ENCODE results near the gene GSG1L.
A peak's percentile ranks its signal among the peaks of the same experiment; 100 is the strongest.

Gene GSG1L

DNA sequence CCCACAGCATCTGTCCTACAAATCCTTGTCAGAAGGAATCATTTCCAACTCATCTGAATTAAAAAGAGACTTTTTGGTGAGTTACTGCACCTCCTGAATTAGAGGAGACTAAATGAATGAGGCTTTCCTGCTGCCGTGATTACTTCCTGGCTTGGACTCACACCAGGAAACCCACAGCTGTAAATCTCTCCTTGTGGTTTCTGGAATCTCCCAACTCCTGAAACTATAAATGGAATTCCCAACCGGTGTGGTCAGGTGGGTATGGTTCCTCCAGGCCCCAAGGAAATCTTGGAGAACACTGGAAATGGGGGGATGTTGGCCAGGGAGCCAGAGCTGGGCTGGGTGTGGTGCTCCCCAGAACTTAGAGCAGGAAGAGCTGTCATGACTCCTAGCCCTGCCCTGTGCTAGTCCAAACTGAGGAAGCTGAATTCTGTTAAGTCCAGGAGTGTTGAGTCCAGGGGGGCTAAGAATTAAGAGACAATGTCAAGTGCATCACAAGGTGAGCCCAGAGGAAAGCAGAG, 216.4 kb downstream of the GSG1L start:
- DNase-seq (ENCODE audit: low spot score) = peak; percentile 24

DNA sequence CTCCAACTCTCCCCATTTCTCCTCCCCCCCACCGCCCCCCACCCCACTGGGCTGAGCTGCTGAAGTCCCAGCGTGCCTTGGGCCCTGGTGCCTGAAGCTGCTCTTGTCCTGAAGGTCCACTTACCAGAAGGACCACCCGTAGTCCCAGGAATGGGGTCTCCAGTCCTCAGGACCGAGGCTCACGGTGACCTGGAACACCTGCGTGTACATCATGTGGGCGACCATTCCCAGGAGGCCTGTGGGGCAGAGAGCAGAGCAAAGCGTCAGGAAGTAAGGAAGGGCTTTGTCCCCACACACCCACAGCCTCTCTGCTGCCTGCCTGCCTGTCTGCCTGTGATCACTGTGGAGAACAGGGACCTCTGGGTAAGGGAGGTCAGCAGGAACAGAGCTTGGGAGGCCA, 218.7 kb downstream of the GSG1L start:
- no peak for DNase-seq (ENCODE audit: low spot score)

DNA sequence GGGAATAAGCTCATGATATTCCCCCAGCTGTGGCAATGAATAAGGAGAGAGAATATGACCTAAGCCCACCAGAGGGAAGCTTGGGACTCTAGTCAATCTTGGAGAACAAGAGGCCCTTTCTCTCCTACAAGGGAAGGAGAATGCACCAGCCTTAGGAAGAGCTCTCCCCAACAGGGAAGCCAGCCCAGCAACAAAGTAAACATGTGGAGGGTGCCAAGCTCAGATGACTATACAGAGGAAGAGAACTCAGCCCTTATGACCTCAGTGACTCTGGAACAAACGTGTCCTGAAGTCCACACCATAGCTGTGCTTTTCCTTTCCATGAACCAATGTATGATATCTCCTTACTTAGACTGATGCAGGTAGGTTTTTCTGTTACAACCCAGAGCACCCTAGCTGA, 219.7 kb downstream of the GSG1L start:
- DNase-seq (ENCODE audit: low spot score) = no peak

DNA sequence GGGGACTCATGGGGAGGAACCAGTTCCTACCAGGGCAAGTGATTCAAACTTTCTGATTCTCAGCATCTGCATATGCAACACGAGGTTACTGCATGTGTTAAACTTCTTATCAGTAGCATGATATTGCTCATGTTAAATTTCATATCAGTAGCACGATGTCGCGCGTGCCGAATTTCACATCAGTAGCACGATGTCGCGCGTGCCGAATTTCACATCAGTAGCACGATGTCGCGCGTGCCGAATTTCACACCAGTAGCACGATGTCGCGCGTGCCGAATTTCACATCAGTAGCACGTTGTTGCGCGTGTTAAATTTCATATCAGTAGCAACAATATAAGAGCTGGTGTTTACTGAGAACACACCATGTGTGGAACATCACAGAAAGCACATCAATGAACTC, 221.6 kb downstream of the GSG1L start:
- DNase-seq (ENCODE audit: low spot score) = no peak

DNA sequence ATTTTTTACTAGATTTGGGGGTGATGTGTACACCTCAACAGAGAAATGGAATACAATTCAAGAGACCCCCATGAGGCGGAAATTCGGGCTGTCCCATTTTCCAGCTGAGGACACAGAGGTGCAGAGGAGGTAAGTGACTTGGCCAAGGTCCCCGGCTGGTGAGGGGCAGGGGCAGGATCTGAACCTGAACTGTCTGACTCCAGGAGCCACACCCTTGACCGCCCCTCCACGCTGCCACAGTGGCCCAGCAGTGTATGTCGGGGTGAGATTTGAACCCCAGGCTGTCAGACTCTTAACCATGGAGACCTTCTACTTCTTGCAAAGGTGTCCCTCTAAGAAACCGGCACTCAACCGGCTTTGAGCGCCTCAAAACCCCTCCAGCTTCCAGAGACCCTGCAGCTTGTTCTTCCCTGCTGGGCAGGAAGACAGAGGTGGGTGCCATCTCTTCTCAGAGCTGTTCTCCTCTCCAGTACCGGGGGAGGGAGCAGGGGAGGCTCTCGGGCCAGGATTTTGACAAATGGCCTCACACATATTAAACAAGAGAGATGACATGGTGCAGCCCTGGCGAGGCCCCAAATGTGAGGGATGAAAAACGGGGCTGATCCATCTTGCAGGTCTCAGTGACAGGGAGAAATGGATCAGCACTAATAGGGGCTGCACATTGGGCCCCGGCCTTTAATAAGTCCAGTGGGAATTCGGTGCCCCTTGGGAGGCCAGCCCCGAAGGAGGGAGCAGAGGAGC, 222.3 kb downstream of the GSG1L start:
- DNase-seq (ENCODE audit: low spot score) = no peak

DNA sequence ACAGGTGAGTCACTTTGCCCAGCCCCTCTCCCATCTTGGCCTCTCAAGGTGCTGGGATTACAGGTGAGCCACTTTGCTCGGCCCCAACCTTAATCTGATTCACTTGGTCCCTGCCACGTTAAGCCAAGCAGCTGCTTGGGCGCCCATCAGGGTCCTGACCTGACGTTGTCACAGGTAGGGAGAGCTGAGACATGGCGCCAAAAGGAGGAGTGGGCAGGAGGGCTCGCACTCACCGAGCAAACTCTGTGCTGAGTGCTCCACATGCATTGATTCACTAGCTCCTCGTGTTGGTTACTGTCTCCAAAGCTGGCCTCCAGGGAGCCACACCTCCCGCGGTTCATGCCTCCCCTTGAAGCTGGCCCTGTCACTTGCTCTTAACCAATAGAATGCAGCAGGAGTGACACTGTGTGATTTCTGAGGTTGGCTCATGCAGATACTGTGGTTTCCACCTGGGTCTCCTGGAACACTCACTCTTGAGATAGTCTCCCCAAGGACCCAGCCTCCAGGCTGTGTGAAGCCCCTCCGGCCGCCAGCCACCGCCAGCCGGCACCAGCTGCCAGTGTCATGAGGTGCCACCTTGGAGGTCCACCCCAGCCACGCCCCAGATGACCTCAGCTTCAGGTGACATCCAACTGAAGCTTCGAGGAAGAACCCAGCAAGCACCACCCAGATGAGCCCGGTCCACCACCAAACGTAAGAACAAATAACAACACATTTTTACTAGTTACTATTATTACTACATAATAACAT, 223.0 kb downstream of the GSG1L start:
- peak; percentile 40 for DNase-seq (ENCODE audit: low spot score)

DNA sequence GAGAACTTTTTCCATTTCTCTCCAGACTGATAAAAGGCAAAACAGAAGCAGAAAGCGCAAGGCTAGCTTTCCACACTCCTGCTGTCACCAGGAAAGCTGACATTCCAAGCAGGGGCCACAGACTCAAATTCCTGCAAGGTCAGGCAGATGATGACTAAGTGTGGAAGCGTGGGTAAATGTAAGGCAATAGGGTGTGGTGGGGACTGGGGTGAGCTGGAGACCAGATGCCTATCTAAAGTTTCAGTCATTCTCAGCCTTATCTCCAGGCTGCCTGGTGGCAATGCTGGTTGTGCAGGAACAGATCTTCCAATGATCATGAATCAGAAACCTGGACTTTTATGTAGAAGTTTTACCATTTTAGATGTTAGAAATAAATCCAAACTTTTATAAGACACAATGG, 224.1 kb downstream of the GSG1L start:
- no peak for DNase-seq (ENCODE audit: low spot score)

DNA sequence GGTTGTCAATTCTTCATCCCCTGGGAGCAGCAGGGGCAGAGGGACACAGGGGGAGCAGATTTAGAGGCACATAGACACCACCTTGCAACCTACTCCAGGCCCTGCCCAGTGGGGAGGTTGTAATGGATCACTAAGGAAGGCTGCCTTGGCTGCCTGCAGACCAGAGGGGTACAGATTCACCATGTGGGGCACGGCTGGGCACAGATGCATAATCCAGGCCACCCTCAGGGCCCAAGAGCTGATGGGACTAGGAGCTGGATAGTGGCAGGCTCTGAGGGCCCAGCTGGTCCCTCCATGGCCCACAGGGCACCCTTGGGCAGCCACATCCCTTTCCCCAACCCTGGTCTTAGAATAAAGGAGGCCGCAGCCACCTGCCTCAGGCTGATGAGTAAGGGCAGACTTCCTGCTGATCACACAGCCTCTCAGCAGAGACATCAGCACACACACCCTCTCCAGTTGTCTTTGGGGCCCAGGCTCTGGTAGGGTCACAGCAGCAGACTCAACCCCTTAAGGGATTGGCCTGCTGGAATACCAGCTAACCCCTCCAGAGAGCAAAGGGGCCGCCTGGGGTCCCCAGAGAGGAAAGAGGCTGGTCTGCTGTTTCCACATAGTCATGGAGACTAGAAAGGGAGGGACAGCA, 224.9 kb downstream of the GSG1L start:
- DNase-seq (ENCODE audit: low spot score) = no peak

DNA sequence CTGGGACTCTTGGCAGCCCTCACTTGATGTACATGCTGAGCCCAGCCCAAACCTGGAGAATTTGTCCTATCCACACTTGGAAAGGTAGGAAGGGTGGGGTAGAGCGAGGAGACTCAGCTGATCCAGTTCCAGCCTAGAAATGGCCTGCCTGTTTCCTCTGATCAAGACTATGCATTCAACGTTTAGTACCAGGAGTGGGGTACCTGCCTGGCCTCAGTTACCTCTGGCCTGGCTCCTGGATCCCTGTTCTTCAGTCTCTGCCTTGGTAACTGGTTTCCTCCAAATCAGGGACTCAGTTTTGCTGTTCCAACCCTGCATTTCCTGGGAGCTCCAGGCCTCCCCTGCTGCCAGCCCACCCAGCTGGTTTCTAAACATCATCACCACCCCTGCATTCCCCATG, 233.5 kb downstream of the GSG1L start:
- no peak for DNase-seq (ENCODE audit: low spot score)

DNA sequence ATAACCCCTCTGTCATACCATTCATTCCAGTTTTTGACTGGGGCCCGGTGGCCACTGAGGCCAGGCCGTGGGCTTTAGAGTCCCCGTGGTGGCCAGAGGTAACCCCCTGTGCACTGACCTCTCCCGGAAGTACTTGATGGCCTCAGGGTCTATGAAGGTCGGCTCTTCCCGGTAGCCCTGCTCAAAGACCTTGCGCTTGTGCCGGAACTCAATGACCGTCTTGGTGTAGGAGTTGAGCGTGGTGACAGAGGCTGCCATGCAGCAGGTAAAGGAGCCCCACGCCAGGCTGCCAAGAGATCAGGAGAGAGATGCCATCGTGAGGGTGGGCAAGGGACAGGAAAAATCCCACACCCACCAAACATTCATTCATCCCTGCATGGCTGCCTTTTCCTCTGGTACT, 234.8 kb downstream of the GSG1L start:
- no peak for DNase-seq (ENCODE audit: low spot score)

DNA sequence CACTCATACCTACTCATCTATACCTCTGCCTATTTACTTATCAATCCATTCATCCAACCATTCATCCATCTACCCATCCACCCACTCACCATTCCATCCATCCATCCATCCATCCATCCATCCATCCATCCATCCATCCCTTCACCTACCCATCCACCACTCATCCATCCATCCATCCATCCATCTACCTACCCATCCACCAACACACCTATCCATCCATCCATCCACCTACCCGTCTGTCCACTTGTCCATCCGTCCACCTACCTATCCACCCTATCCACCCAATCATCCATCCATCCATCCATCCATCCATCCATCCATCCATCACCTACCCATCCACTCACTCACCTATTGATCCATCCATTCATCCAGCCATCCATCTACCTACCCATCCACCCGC, 235.7 kb downstream of the GSG1L start:
- DNase-seq (ENCODE audit: low spot score) = no peak

DNA sequence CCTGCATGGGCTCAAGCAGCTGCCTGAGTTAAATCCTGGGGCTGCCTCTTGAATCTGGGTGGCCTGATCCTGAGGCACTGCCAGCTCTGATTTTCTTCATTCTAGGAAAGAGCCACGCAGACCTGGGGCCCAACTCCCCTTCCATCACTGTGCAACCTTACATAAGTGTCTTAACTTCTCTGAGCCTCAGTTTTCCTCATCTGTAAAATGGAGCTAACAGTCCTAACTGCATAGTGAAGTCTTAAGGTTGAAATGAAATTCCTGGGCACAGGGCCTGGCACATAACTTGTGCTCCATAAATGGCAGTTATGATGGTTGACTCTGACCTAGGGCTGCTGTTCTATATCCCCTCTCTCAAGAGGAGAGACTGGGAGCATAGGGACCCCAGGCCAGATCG, 236.6 kb downstream of the GSG1L start:
- no peak for DNase-seq (ENCODE audit: low spot score)

DNA sequence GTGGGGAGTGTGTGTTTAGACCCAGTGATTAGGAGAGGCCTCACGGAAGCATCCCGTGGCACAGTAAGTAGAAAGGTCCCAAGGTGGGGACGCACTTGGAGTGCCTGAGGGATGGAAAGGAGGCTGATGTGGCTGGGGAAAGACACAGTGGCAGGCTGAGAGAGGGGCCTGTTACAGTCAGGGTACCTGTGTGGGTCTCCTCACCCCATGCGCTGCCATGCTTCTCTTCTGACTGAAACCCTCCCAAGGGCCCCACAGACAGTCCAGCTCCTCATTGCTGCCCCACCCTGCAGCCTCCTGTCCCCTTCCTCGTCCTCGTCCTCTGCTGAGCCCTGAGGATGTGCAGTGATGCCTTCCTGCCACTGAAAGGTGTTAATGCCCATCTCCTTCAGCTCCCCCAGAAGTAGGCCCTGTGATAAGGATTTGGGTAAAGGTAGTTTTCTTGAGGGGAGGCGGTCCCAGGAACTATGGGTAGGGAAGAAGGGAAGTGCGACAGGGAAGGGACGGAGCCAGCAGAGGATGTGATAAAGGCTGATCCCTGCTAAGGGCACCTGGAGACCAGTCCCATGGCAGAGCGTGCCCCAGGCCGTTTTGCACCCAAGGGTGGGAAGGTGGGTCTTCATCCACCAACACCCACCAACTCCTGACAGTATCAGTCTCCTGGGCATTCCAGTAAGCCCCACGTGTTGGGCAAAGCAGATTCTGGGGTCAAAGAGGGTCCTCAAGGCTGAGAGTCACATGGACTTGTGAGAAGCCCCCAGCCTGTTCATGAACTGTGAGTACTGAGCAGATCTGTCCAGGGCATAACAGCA, 237.2 kb downstream of the GSG1L start:
- no peak for DNase-seq (ENCODE audit: low spot score)

DNA sequence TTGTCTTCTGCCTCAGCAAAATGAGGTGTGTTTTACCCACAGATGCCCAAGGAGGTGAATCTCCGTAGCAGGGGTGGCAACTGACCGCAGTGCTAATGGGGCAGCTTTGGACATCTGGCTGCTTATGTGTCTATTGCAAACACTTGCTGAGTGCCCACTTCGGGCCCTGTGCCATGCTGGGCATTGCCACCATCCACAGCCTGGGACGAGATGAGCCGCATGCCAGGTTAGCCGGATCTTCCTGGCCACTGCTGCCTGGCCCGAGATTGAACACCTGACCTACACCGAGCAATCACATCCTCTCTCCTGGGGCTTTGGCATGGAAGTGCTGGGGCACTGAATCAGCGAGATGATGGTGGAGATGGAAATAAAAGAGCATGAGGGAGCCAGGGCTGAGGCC, 238.7 kb downstream of the GSG1L start:
- DNase-seq (ENCODE audit: low spot score) = no peak

DNA sequence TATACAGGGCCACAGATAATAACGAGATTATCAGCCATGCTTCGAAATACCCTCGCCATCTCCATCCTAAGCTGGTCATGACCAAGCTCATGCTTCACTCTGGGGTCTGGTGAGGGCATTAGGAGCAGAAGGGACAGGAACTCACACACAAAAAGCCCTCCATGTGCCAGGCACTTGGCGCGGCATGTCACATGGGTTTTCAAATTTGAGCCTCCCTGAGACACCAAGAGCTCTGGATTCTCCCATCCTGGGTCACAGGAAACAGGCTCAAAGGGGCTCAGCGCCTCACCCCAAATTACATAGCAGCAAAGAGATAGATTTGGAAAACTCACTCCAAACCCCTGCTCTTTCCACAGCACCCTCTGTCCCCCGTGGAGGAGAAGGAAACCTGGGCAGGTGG, 239.5 kb downstream of the GSG1L start:
- DNase-seq (ENCODE audit: low spot score) = no peak

DNA sequence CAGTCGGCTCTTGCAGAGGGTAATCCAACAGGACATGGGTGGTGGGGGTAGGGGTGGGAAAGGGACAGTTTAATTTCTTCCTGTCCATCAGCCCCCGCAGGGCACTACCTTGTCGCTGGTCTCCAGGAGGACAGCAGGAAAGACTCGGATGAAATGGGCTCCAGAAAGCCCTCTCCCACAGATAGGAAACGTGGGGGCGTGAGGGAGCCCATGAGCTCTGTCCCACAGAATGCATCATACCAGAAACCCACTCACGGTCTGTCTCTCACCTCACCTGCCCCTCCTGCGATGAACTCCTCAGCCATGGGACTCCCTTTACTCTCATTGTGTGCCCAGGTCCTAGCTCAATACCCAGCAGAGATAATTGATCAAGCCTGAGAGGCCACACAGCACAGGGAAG, 240.1 kb downstream of the GSG1L start:
- no peak for DNase-seq (ENCODE audit: low spot score)

DNA sequence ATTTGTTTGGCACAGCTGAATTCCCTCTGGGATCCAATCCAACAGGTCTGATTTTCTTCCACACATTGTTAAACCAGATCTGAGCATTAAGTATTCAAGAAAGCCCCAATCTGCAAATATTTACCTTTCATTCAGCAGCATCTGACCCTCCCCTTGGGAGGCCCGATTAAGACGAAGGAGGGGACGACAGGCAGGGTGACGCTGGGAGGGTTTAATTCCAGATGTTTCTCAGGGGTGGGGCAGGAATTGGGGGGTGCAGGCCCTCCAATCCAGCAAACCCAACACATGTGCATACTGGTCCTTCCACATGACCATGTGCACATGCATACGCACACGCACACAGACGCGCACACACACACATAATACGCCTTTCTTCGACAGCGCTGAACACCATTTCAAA, 240.5 kb downstream of the GSG1L start:
- DNase-seq (ENCODE audit: low spot score) = no peak

DNA sequence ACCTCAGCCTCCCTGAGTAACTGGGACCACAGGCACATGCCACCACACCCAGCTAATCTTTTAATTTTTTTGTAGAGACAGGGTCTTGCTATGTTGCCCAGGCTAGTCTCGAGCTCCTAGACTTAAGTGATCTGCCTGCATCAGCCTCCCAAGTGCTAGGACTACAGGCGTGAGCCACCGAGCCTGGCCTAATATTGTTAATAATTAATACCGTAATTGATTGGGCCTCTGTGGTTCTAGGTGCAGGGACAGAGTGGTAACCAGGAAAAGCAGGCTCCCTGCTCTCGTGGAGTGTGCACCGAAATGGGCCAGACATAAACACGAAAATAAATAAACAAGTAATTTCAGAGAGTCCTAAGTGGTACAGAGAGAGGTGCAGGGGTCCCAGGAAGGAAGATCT, 241.0 kb downstream of the GSG1L start:
- no peak for DNase-seq (ENCODE audit: low spot score)

DNA sequence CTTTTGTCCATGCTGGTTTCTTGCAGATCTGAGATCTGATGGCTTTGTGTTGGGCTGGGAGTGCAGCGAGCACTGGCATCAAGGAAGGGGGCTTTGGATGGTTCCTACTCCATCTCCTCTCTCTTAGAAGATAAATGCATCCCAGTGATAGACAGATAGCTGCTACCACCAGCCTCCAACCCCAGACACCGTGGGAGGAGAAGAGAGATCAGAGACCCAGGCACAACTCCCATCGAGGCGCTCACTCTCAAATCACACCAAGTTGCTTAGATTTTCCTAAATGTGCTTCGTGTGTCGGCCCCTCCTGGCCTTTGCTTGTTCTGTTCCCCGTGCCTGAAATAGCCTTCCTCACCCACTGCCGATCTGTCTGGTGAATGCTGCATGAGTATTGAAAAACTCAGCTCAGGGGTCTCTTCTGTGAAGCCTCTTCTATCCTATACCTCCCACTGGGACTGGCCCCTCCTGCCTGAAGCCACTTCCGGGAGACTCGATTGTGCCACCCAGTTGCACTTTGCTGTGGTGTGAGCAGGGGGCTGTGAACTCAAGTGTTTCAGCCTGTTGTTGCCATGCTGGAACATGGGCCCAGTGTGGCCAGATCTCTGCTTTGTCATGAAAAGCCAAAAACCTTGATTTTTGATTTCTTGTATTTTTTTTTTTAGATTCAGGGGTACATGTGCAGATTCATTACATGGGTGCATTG, 242.7 kb downstream of the GSG1L start:
- no peak for DNase-seq (ENCODE audit: low spot score)

DNA sequence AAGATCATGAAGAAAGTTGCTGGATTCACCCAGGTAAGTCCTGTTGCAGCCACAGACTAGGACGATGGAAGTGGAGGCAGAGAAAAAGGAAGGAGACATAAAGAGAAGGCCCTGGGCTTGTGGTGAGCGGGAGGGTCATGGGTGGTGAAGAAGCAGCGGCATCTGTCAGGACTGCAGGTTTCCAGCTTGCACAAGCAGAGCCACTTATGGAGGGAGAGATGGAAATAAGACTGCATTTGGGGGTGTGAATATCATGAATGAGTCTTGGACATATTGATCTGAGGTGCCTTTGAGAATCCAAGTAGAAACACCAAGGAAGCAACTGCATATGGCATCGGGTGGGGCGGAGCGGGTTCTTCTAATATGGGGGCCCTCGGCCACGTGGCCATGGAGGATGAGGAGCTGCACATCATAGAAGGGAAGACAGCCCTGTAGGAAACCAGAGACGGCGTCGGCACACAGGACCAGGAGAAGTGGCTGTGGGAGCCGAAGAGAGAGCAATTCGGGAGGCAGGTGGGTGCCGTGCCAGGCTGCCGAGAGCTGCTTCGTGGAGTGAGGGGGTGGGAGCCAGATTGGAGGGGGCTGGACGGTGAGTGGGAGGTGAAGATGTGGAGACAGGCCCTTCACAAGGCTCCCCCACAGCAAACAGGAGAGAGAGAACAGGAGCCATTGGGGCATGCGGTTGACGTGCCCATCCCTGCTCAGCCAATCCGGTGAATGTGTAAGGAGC, 243.5 kb downstream of the GSG1L start:
- no peak for DNase-seq (ENCODE audit: low spot score)

DNA sequence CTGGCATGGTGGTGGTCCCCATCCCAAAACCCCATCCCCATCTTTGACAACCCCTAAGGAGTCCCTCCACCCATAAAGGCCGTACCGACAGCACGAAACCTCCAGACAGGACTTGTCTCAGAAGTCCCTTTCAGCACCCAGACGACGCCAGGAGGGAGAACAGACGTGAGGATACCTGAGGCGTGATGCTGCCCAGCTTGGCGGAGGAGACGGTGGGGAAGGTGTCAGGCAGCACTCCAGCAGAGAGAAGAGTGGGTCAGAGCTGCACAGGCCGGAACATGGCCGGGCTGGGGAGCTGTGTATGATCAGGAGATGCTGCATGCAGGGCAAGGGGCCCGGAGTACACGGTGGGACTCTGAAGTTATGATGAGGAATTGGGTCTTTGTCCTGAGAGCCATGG, 244.2 kb downstream of the GSG1L start:
- DNase-seq (ENCODE audit: low spot score) = no peak
